Adrenal gland (tissue), 19 donors: ENCODE results near the gene CARD6. TPM values are rescaled to one million over a fixed set of nuclear protein-coding genes. Genes with fewer than 3 reads are reported as not detected.
"Not testable (repeated sequence)": the region's sequence is repeated elsewhere in the genome, so short reads cannot be mapped to it uniquely, and the experiment has no call there.

Experiments used
- DNase-seq, 7 donors: peaks; one replicate each; pipeline ENCODE4 v3.0.0-alpha.2; 2019 to 2020
- H3K27ac ChIP-seq, 5 donors: fragments of 200-600 bp; sonication (generic) in 4 of 5; 1 replicate in 3 of 5; 2 replicates in 2 of 5; pipeline versions ENCODE4 v1.5.1 to v1.8.0; 2016 to 2020; ENCODE audit warnings: mild to moderate bottlenecking in 1 of 5
- H3K27me3 ChIP-seq: fragments of 200-600 bp; 2 replicates; pipeline ENCODE4 v1.8.0; 2021
- H3K36me3 ChIP-seq, 2 donors: fragments of 200-600 bp; replicated peaks in 1 of 2; 1 replicate in 1 of 2; 2 replicates in 1 of 2; pipeline versions ENCODE4 v1.5.1 to v1.8.0; 2018 to 2022
- H3K4me1 ChIP-seq, 2 donors: fragments of 200-600 bp; replicated peaks in 1 of 2; 1 replicate in 1 of 2; 2 replicates in 1 of 2; pipeline versions ENCODE4 v1.5.1 to v1.8.0; 2018 to 2021
- H3K4me3 ChIP-seq, 4 donors: fragments of 200-600 bp; sonication (generic) in 3 of 4; one replicate each; pipeline ENCODE4 v1.5.1; 2016 to 2018
- H3K9me3 ChIP-seq, 3 donors: fragments of 200-600 bp; sonication (generic) in 1 of 3; replicated peaks in 1 of 3; 1 replicate in 2 of 3; 2 replicates in 1 of 3; pipeline versions ENCODE4 v1.5.1 to v1.8.0; 2016 to 2021
- CTCF ChIP-seq, 6 experiments: fragments of 450-650 bp in 4 of 6; fragments of 200-600 bp in 2 of 6; sonication (generic) in 1 of 6; IDR thresholded peaks; 1 replicate in 5 of 6; 2 replicates in 1 of 6; pipeline versions ENCODE4 v1.5.1 to v1.8.0; 2016 to 2021; ENCODE audit warnings: antibody characterized with exemption in 6 of 6, mild to moderate bottlenecking in 2 of 6, moderate library complexity in 1 of 6
- POLR2A ChIP-seq, 2 donors: fragments of 450-650 bp; IDR thresholded peaks; one replicate each; pipeline ENCODE4 v1.6.1; 2017; ENCODE audit warnings: antibody characterized with exemption in 2 of 2, mild to moderate bottlenecking in 2 of 2, moderate library complexity in 1 of 2
- WGBS, 4 donors: extraction: QIAGEN DNeasy Blood & Tissue Kit in 2 of 4; methylation state at CpG; one replicate each; pipeline versions ENCODE4 v1.1.5 to v1.1.7; 2013 to 2017; 5-methylcytosine and 5-hydroxymethylcytosine counted together
- intact Hi-C, 2 donors: fragments of 100-400 bp; cut with DNase I; formaldehyde crosslinking; loops; one replicate each; pipeline versions ENCODE4 v1.14.1 to v1.15.0; 2022 to 2023
- long read RNA-seq, 10 donors: library from polyadenylated mRNA in 3 of 10; unstranded in 2 of 10; stranded (forward) in 1 of 10; transcript quantifications; one replicate each; pipeline ENCODE4 v2.0.0 and lab custom pipeline, GENCODE V29; 2021 to 2026
- polyA plus RNA-seq, 3 donors: library from polyadenylated mRNA; stranded (reverse); fragments of 200-250 nt in 2 of 3; fragments of 350-450 nt in 1 of 3; fragmentation: Illumina TruSeq in 1 of 3; extraction: RNeasy Lipid Tissue Mini Kit (QIAGEN cat#74804) in 1 of 3; gene quantifications; one replicate each; pipeline ENCODE4 v1.2.3, GENCODE V29; 2013 to 2014
- total RNA-seq, 9 donors: library from RNA; depleted of rRNA in 4 of 9; stranded (reverse); fragments of >200 nt in 4 of 9; fragments of 120-200 nt in 1 of 9; fragmentation: NEBNext Ultra II Directional in 1 of 9; extraction: Animal tissue kit (Norgen Biotek cat#: 25700) in 1 of 9; gene quantifications; one replicate each; pipeline versions ENCODE4 v1.1.0 to v1.2.4, GENCODE V29; 2013 to 2023
- donor health status: healthy with polysubstance abuse.
- donor health status: Bipolar disorder and iron deficiency.
- donor health status: DM: yes; HTN: yes; CAD: no.
- donor health status: DM: no; HTN: no; CAD: no.
- donor health status: DM: no; HTN: no; CAD: no.
- donor health status: DM: yes; HTN: yes; CAD: no.

The CARD6 gene, protein sequence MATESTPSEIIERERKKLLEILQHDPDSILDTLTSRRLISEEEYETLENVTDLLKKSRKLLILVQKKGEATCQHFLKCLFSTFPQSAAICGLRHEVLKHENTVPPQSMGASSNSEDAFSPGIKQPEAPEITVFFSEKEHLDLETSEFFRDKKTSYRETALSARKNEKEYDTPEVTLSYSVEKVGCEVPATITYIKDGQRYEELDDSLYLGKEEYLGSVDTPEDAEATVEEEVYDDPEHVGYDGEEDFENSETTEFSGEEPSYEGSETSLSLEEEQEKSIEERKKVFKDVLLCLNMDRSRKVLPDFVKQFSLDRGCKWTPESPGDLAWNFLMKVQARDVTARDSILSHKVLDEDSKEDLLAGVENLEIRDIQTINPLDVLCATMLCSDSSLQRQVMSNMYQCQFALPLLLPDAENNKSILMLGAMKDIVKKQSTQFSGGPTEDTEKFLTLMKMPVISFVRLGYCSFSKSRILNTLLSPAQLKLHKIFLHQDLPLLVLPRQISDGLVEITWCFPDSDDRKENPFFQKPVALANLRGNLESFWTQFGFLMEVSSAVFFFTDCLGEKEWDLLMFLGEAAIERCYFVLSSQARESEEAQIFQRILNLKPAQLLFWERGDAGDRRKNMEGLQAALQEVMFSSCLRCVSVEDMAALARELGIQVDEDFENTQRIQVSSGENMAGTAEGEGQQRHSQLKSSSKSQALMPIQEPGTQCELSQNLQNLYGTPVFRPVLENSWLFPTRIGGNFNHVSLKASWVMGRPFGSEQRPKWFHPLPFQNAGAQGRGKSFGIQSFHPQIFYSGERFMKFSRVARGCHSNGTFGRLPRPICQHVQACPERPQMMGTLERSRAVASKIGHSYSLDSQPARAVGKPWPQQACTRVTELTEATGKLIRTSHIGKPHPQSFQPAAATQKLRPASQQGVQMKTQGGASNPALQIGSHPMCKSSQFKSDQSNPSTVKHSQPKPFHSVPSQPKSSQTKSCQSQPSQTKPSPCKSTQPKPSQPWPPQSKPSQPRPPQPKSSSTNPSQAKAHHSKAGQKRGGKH
- total RNA-seq (10 to 100 TPM; 15.0 to 33.1 (median 28.3) TPM), polyA plus RNA-seq (10 to 100 TPM in 1 of 3 donors, 1 to 10 TPM in 2; 6.5 to 18.9 (median 9.9) TPM)
- long read RNA-seq, donor 1, full-length matches to known transcripts, result 3 of 3 reads
- long read RNA-seq, donor 1, partial matches to known transcripts, result 0 of 3 reads
- long read RNA-seq, donor 1, other reads (novel, unspliced or antisense), result 0 of 3 reads
- long read RNA-seq, donor 2, result 0 reads
- long read RNA-seq, donor 3, full-length matches to known transcripts, result 2 of 2 reads
- long read RNA-seq, donor 3, partial matches to known transcripts, result 0 of 2 reads
- long read RNA-seq, donor 3, other reads (novel, unspliced or antisense), result 0 of 2 reads
- long read RNA-seq, donor 4, full-length matches to known transcripts, result 1 of 16 reads
- long read RNA-seq, donor 4, partial matches to known transcripts, result 11 of 16 reads
- long read RNA-seq, donor 4, other reads (novel, unspliced or antisense), result 4 of 16 reads
- long read RNA-seq, donor 5, full-length matches to known transcripts, result 18 of 24 reads
- long read RNA-seq, donor 5, partial matches to known transcripts, result 5 of 24 reads
- long read RNA-seq, donor 5, other reads (novel, unspliced or antisense), result 1 of 24 reads
- long read RNA-seq, donor 6, partial matches to known transcripts, result 8 of 9 reads
- long read RNA-seq, donor 6, other reads (novel, unspliced or antisense), result 1 of 9 reads
- long read RNA-seq, donor 7, full-length matches to known transcripts, result 1 of 1 reads
- long read RNA-seq, donor 7, partial matches to known transcripts, result 0 of 1 reads
- long read RNA-seq, donor 7, other reads (novel, unspliced or antisense), result 0 of 1 reads
- long read RNA-seq, donor 8, full-length matches to known transcripts, result 2 of 2 reads
- long read RNA-seq, donor 8, partial matches to known transcripts, result 0 of 2 reads
- long read RNA-seq, donor 8, other reads (novel, unspliced or antisense), result 0 of 2 reads
- long read RNA-seq, donor 9, full-length matches to known transcripts, result 1 of 1 reads
- long read RNA-seq, donor 9, partial matches to known transcripts, result 0 of 1 reads
- long read RNA-seq, donor 9, other reads (novel, unspliced or antisense), result 0 of 1 reads
- long read RNA-seq, donor 10, result 0 reads

DNA sequence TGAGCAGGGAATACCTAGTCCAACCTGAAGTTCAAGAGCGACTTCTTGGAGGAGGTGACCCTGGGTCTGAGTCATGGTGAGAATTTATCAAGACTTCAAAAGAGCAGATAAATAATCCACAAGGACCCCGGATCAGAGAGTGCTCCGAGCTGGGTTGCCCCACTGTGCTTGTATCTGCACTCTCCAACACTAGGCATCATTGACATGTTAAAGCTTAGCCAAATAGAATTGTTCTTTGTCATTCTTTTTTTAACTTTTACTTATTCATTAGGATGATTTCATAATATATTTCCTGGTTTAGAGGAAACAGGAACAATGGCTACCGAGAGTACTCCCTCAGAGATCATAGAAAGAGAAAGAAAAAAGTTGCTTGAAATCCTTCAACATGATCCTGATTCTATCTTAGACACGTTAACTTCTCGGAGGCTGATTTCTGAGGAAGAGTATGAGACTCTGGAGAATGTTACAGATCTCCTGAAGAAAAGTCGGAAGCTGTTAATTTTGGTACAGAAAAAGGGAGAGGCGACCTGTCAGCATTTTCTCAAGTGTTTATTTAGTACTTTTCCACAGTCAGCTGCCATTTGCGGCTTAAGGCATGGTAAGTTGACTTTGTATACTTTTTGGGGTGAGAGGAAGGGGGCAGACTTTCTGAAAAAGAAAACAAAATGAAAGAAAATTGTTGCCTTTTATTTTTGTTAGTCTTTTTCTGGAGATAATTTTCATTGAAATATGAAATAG is at the start of gene CARD6:
Gene CARD6 (plus strand): TSS at position 300 of the 738 bp plus-strand sequence. CDS start 16 bp downstream, at position 316.
- Histone ChIP-seq H3K36me3 (no peaks in the 10 kb centered on the region), H3K4me3 (peak within 1 kb of the TSS in 3 of 4 donors; percentile 10 to 73 (median 24)), H3K27ac (peak within 1 kb of the TSS; percentile 26 to 86 (median 83)), H3K9me3 (no peaks in the 10 kb centered on the region), H3K4me1 (peaks cover 6 to 16% of the 10 kb centered on the region in 2 donors), H3K27me3 (no peaks in the 10 kb centered on the region)
- WGBS, 4 donors, result 8 to 19% (median 11%) methylated on average over 9 of the region's 9 CpGs
- intact Hi-C loops, result no loop called here
- TF ChIP-seq CTCF (IDR thresholded peaks at IDR 0.05) (peak in 2 of 6 experiments; percentile 6 to 17), POLR2A (IDR thresholded peaks at IDR 0.05) (peak in 1 of 2 donors; percentile 45)
- peak in 4 of 7 donors; percentile 21 to 35 (median 30) for DNase-seq

GRCh38 chr5:40791715-40792139 is 49.4 kb upstream of the CARD6 start:
- TF ChIP-seq CTCF (IDR thresholded peaks at IDR 0.05) (no peak), POLR2A (IDR thresholded peaks at IDR 0.05) (no peak)
- H3K4me1 ChIP-seq, result peaks cover 16 to 35% of the 10 kb centered on the region in 2 donors
- peak in 1 of 7 donors; percentile 14 for DNase-seq
- no peaks in the 10 kb centered on the region for H3K9me3 ChIP-seq
- 43 to 58% (median 45%) methylated on average over 3 of the region's 3 CpGs for WGBS, 4 donors
- H3K4me3 ChIP-seq, result no peak overlapping the region
- no peaks in the 10 kb centered on the region for H3K36me3 ChIP-seq
- no peaks in the 10 kb centered on the region for H3K27me3 ChIP-seq
- H3K27ac ChIP-seq, result peak overlapping the region in 2 of 5 donors; percentile 13 to 20
- intact Hi-C loops, result no loop called here

GRCh38 chr5:40792691-40793090 is 48.5 kb upstream of the CARD6 start:
- DNase-seq, intact Hi-C loops, H3K4me3 ChIP-seq, H3K27me3 ChIP-seq, H3K36me3 ChIP-seq, H3K9me3 ChIP-seq, H3K27ac ChIP-seq: not testable (repeated sequence)
- H3K4me1 ChIP-seq, result peaks cover 18 to 39% of the 10 kb centered on the region in 2 donors
- 95 to 97% (median 96%) methylated on average over 10 of the region's 10 CpGs for WGBS, 4 donors

DNA sequence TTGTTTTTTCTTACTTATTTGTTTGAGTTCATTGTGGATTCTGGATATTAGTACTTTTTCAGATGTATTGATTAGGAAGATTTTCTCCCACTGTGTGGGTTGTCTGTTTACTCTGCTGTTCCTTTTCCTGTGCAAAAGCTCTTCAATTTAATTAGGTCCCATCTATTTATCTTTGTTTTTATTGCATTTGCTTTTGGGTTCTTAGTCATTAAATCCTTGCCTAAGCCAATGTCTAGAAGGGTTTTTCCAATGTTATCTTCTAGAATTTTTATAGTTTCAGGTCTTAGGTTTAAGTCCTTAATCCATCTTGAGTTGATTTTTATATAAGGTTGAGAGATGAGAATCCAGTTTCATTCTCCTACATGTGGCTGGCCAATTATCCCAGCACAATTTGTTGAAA is 46.8 kb upstream of the CARD6 start:
- DNase-seq, H3K36me3 ChIP-seq, H3K27me3 ChIP-seq, H3K27ac ChIP-seq, H3K9me3 ChIP-seq, H3K4me3 ChIP-seq, intact Hi-C loops: not testable (repeated sequence)
- H3K4me1 ChIP-seq, result peaks cover 19 to 39% of the 10 kb centered on the region in 2 donors

GRCh38 chr5:40794877-40795276 is 46.3 kb upstream of the CARD6 start:
- H3K4me1 ChIP-seq, result peaks cover 23 to 42% of the 10 kb centered on the region in 2 donors
- H3K9me3 ChIP-seq, intact Hi-C loops, H3K27ac ChIP-seq, H3K36me3 ChIP-seq, H3K27me3 ChIP-seq, H3K4me3 ChIP-seq, DNase-seq: not testable (repeated sequence)
- 89 to 97% (median 93%) methylated on average over 3 of the region's 3 CpGs for WGBS, 4 donors
